Activated effector memory CD4-positive, alpha-beta T cell treated with Interleukin-2 at 50 U/mL for 16 hours (primary cell): ENCODE measurements around the gene KCTD21.
"Not testable (repeated sequence)": the region's sequence is repeated elsewhere in the genome, so short reads cannot be mapped to it uniquely, and the experiment has no call there.

Experiments
- DNase-seq: peaks from one replicate; pipeline ENCODE4 v3.0.0-alpha.2; 2020

KCTD21 gene

DNA sequence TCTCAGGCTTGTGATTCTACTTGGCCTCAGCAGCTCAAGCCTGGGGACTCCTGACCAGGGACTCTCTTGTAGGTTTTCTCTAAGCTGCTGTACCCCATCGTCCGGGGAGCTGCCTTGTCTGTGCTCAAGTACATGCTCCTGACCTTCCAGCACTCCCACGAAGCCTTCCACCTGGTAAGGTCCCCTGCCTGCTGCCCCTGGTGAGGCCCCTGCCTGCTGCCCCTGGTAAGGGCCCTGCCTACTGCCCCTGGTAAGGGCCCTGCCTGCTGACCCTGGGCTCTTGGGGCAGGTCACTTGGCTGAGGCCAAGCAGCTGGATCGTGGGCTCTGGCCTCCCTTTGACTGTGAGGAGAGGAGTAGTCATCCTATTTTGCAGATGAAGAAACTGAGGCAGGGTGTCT is 11.6 kb upstream of the KCTD21 start:
- no peak for DNase-seq

GRCh38 chr11:78199653-78200015 is 11.2 kb upstream of the KCTD21 start:
- DNase-seq: no peak

DNA sequence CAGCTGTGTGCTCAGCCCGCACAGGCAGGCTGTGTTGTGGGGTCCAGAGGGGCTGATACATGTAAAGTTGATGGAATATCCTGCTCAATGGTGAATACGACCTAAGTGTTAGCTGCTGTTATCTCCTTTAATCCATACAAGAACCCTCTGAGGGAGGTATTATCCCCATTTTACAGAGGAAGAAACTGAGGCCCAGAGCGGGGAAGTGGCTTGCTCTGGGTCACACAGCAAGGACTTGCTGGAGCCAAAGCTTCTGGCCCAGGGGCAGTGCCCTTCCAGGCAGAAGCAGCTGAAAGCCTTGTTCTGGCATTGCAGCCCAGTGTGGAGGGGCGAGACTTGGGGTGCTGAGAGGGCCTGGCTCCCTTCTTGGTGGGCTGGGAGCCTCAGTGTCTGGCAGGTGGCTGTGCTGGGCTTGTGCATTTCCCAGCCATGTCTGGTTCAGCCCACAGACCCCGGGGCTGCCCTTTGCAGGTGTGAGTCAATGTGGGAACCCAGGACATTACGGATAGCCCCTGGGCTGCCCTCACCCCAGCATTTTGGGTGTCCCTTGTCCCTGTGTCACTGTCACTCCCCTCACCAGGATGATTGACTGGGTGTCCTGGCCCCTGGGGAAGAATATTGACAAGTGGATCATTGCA is 10.7 kb upstream of the KCTD21 start:
- no peak for DNase-seq

GRCh38 chr11:78197816-78198215 is 9.4 kb upstream of the KCTD21 start:
- DNase-seq: no peak

GRCh38 chr11:78196661-78197091 is 8.2 kb upstream of the KCTD21 start:
- no peak for DNase-seq

DNA sequence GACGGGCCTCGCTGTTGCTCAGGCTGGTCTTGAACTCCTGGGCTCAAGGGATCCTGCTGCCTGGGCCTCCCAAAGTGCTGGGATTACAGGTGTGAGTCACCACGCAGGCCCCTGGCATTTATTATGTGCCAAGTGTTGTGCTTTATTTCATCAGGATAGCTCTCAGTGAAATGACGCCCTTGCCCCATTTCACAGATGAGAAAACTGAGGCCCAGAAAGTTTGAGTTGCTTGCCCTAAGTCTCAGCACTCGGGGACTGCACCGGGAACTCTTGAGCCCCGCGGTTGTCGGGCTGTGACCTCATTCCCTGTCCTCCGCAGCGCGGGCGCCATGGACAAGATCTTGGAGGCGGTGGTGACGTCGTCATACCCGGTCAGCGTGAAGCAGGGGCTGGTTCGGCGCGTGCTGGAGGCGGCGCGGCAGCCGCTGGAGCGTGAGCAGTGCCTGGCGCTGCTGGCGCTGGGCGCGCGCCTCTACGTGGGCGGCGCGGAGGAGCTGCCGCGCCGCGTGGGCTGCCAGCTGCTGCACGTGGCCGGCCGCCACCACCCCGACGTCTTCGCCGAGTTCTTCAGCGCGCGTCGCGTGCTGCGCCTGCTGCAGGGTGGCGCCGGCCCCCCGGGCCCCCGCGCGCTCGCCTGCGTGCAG is 7.6 kb upstream of the KCTD21 start:
- DNase-seq: no peak

GRCh38 chr11:78194490-78194889 is 6.1 kb upstream of the KCTD21 start:
- no peak for DNase-seq

- no peak for DNase-seq
These were observed 5.4 kb upstream of the KCTD21 start for GRCh38 chr11:78193806-78194205.

DNA sequence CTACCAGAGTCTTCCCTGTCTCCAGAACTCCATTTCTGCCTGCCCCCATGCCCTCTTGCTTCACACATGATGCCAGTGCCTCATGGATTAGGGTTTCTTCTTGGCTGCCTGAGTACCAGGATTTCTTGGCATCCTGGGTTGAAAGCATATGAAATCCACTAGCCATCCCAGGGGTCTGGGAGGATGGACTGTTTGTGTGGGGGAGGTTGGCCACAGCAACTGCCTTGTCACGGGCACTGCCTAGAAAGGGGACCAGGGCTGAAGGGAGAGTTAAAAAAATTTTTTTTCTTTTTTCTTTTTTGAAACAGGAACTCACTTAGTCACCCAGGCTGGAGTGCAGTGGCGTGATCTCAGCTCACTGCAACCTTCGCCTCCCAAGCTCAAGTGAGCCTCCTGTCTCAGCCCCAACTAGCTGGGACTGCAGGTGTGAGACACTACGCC is 4.5 kb upstream of the KCTD21 start:
- DNase-seq: no peak

DNA sequence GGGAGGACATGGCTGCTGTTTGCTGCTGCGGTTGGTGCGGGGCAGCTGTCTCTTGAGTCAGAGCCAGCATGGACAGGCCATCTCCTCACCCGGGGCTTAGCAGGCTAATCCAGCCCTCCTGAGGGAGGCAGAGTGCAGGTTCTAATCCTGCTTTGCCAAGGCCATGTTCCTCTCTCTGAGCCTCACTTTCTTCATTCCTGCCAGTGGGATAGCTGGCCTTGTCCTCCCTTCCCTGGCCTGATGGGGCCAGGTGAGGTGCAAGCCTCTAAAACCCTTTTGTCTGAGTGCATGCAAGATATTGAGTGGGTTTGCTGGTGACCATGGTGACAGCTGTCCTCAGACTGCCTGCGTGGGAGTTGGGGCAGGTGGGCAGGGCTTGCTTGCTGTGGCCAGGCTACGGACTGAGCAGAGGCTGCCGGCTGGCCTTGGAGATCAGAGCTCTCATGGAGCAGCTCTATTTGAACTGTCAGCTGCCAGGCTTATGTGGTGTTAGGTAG is 3.8 kb upstream of the KCTD21 start:
- DNase-seq: no peak

- DNase-seq: no peak
These were observed 2.6 kb upstream of the KCTD21 start for GRCh38 chr11:78190871-78191538.

DNA sequence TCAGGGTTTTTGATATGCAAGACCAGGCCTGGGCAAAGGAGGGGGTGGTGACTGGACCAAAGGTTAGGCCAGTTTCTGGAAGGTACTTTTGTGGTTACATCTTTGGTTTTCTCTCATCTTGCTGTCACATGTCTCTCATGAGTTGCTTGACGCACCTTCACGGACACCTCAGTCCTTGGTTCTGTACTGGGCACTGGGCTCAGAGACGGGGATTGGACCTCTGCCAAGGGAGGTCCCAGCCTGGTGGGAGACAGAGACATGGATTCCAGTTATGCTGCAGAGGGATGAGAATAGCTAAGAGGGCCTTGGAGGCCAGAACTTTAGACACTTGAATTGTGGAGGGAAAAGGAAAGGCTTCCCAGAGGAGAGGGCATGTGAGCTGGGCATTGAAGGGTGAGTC is 1.9 kb upstream of the KCTD21 start:
- no peak for DNase-seq

DNA sequence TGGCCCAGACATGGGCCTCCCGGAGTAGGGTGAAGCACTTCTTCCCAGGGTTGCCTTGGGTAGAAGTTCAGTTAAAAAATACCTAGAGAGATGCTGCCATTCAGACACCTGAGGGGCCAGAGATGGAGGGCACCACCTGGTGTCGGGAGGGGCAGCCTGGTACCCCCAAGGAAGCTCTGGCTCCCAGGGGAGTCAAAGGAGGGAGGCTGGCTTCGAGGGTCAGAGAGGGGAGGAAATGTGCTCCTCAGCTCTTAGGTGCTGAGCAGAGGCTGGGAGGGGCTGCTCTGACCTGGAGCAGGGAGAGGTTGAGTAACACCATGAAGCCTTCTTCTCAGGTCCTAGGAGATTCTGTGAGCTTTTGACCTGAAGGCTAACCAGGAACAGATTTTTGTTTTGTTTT is 1.4 kb upstream of the KCTD21 start:
- DNase-seq: no peak

GRCh38 chr11:78189174-78189724 is 823 bp upstream of the KCTD21 start:
- no peak for DNase-seq

GRCh38 chr11:78187366-78188285 is 800 bp downstream of the KCTD21 start:
- no peak for DNase-seq

DNA sequence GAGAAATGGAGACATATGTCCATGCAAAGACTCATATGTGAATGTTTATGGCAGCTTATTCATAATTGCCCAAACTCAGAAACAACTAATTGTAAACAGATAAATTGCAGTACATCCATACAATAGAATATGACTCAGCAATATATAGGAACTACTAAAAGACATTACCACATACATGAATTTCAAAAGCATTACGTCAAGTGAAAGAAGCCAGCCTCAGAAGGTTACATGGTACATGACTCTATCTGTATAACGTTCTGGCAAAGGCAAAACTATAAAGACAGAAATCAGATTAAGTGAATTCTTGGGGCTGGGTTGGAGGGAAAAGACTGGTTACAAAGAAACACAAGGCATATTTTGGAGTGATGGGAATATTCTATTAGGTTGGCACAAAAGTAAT is 7.2 kb downstream of the KCTD21 start:
- DNase-seq: no peak

GRCh38 chr11:78180751-78181150 is 7.7 kb downstream of the KCTD21 start:
- DNase-seq: no peak

- DNase-seq: no peak
These were observed 8.9 kb downstream of the KCTD21 start for GRCh38 chr11:78179459-78180071.

DNA sequence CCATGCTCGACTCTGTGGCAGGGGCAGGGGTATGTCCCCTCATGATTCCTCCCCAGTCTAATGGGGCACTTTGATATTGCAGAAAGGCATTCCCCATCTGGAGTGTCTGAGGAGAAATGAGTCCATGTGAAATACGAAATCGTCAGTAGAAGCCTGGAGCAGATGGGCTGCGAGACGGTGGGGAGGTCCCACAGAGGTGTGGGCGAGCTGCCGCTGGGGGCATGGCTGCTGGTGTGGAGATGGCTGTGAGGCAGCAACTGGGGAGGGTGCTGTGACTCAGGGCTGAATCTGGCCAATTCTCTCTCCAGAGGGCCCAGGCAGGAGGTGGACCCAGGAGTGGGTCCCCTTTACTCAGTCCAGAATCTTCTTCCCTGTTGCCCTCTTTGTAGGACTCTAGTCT is 11.2 kb downstream of the KCTD21 start:
- no peak for DNase-seq

DNA sequence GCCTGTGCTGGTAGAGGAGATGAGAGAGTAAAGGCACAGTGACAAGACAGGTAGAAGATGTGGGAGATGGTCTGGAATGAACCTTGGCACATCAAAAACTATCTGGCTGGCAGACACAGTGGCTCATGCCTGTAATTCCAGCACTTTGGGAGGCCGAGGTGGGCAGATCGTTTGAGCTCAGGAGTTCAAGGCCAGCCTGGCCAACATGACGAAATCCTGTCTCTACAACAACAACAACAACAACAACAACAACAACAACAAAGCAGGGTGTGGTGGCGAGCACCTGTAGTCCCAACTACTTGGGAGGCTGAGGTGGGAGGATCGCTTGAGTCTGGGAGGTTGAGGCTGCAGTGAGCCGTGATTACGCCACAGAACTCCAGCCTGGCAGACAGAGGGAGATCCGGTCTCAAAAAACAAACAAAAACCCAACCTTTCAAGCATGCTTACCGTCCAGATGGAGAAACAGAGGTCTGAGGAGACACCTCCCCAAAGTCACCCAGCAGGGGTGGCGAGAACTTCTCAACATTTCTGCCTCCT is 11.8 kb downstream of the KCTD21 start:
- DNase-seq: no peak

DNA sequence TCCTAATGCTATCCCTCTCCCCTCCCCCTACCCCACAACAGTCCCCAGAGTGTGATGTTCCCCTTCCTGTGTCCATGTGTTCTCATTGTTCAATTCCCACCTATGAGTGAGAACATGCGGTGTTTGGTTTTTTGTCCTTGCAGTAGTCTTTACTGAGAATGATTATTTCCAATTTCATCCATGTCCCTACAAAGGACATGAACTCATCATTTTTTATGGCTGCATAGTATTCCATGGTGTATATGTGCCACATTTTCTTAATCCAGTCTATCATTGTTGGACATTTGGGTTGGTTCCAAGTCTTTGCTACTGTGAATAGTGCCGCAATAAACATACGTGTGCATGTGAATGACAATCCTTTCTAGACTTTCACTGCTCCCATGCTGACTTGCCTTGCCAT is 12.6 kb downstream of the KCTD21 start:
- not testable (repeated sequence) for DNase-seq

DNA sequence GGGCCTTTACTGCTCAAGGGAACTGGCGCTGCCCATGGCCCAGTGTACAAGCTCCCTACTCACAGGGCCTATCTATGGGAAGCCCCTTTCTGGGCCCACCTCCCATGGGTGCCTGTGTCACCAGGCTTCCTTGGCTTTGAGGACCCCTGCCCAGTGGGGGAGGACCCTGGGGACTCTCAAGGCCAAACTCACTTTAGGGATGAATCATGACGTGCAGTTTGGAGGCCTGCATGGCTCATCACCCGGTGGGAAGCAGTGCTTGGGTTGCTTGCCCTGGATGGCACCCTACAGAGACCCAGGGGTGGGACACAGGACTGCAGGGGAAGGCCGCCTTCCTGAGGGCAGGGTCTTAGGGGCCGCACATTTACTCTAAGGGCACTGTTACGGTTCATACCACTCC is 16.5 kb downstream of the KCTD21 start:
- DNase-seq: no peak
